Epithelial cell of esophagus (primary cell): ENCODE results near the gene PARD6G.

Experiments used
- DNase-seq: peaks from one replicate; pipeline ENCODE4 v3.0.0; 2010; ENCODE audit warnings: low read depth
- H3K4me3 ChIP-seq: 2 replicates; pipeline ENCODE4 v1.5.1; 2011; ENCODE audit warnings: mild to moderate bottlenecking, low read length, control low read depth
- TF ChIP-seq, protein P1 (sequence below): IDR thresholded peaks from 2 replicates; pipeline ENCODE4 v1.5.1; 2011; ENCODE audit warnings: low read depth, mild to moderate bottlenecking, low read length, control low read depth, inconsistent platforms; ENCODE audit not compliant: insufficient read depth; ENCODE audit errors: missing control alignments

The PARD6G gene

DNA sequence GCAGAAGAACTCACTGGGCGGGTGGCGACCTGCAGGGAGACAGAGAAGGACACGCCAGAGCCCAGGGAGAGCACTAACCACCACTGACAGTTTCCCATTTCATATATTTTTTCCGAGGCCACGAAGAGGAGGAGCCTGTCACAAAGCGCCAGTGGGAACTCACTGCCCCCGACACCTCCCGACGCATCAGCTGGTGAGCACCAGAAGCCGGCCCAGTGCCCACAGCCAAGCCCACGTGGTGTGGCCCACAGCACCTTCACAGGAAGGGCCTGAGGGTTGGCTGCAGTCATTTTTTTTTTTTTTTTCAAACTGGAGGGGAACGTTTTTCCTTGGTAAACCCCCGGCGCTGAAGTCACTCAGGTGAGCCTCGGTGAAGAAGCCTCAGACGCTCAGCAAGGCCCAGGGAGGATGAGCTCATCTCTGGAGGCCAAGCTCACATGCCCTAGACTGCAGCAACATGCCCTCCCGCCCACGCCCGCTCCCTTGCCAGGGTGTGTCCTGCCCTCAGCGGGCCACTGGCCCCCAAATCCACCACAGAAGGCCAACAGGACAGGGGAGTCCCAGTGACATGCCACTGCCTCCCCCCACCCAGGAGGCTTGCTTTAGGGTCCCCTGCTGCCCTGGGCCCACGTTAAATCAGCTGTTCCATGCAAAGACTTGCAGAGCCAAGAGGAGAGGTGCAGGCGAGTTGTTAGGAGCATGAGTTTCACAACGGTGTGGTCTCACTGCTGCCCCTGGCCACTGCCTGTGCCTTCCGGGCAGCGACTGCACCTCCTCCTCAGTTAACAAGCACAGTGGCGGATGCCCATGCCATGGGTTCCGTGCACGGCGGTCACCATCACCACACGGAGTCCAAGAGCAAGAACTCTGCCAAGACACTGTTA lies 68.1 kb downstream of the PARD6G start:
- no peak overlapping the region for H3K4me3 ChIP-seq
- TF ChIP-seq, protein P1, sequence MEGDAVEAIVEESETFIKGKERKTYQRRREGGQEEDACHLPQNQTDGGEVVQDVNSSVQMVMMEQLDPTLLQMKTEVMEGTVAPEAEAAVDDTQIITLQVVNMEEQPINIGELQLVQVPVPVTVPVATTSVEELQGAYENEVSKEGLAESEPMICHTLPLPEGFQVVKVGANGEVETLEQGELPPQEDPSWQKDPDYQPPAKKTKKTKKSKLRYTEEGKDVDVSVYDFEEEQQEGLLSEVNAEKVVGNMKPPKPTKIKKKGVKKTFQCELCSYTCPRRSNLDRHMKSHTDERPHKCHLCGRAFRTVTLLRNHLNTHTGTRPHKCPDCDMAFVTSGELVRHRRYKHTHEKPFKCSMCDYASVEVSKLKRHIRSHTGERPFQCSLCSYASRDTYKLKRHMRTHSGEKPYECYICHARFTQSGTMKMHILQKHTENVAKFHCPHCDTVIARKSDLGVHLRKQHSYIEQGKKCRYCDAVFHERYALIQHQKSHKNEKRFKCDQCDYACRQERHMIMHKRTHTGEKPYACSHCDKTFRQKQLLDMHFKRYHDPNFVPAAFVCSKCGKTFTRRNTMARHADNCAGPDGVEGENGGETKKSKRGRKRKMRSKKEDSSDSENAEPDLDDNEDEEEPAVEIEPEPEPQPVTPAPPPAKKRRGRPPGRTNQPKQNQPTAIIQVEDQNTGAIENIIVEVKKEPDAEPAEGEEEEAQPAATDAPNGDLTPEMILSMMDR: no peak
- DNase-seq: peak; percentile 97

DNA sequence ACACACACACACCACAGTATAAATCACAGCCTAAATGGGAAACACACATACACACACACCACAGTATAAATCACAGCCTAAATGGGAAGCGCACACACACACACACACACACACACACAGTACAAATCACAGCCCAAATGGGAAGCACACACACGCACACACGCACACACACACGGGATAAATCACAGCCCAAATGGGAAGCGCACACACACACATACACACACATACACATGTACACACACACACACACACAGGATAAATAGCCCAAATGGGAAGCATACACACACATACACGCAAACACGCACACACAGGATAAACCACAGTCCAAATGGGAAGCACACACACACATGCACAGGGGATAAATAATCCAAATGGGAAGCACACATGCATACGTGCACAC lies 70.2 kb downstream of the PARD6G start:
- no peak for DNase-seq

DNA sequence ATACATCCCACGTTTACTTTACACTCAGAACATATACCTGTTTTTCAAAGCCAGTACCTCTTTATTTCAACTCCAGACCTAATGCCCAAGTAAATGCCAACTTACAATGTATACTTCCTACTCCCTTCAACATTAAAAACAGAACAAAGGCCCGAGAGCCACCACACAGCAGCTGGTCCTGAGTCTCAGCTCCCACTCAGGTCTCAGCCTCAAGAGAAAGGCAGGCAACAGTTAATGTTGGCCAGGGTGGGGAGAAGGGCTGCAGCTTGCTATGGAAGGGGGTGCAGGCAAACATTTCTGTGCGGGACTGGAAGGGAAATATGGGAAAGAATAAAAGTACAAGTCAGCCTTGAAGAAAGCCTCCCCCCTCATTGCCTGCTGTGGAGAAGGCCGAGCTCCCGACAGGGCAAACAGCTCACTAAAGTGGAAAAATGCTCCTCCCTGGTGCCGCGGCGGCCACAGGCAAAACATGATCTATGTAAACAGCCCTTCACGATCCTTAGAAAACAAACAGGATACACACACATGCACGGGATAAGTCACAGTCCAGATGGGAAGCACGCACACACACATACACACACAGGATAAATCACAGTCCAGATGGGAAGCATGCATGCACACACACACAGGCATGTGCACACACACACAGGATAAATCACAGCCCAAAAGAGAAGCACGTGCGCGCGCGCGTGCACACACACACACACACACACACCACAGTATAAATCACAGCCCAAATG lies 70.8 kb downstream of the PARD6G start:
- DNase-seq: no peak
- H3K4me3 ChIP-seq: no peak overlapping the region
- TF ChIP-seq, protein P1: no peak

More for the DNA sequence above, 70.2 kb downstream of the PARD6G start:
- TF ChIP-seq, protein P1: no peak
- H3K4me3 ChIP-seq: no peak overlapping the region

DNA sequence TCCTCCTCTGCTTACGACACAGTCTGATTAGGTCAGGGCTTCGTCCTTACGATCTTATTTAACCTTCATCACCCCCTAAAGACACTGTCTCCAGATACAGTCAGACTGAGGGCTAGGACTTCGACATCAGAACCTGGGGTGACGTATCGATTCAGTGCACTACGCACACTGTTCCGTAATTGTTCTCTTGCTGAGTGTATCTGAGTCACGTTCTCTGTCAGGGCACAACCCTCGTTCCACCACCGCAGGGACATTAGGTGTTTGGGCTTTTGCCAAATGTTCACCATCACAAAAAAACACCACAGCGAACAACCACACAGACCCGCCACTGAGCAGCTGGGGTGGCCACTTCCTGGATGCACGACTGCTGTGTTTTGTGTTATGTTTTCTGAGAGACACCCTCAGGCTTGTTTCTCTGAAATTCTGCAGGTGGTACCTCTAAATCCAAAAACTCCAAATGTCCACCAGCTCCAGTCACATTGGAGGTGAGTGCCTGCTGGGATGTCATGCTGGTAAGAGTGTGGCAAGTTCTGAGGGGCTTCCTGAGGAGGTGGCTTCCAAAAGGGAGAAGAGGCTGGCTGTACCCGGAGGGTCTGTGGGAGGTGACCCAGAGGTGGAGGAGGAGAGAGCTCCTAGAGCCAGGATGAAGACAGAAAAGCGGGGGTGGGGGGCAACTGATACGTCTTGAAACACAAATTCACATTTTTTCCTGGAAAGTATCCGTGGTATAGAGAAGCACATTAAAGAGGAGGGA lies 71.7 kb downstream of the PARD6G start:
- TF ChIP-seq, protein P1: no peak
- DNase-seq: peak; percentile 73
- no peak overlapping the region for H3K4me3 ChIP-seq

DNA sequence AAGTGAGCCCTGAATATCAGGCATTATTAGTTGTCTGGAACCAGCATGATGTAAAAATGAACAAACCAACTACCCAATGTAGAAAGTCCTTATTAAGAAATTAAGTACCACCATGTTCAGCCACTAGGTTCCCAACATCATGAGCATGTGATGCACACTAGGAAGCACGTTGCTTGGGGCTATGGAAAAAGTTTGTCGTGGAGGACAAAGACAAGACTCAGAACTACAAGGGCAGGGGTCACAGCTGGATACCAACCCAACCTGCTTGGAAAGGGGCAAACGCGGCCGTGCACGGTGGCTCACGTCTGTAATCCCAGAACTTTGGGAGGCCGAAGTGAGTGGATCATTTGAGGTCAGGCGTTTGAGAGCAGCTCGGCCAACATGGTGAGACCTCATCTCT lies 74.3 kb downstream of the PARD6G start:
- H3K4me3 ChIP-seq: no peak overlapping the region
- no peak for DNase-seq
- TF ChIP-seq, protein P1: no peak

DNA sequence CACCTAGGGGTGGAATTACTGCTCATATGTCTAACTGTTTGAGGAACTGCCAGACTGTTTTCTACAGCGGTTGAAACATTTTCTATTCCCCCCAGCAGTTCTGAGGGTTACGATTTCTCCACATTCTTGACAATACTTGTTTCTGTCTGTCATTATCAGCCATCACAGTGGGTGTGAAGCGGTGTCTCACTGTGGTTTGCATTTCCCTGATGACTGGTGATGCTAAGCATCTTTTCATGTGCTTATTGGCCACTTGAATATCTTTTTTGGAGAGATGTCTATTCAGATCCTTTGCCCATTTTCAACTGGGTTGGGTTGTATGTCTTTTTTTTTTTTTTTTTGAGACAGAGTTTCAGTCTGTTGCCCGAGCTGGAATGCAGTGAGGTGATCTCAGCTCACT lies 75.3 kb downstream of the PARD6G start:
- H3K4me3 ChIP-seq: no peak overlapping the region
- DNase-seq: peak; percentile 50
- TF ChIP-seq, protein P1: no peak
